Measurements from ENCODE around the gene ID3. TPM values are rescaled to one million over a fixed set of nuclear protein-coding genes. Genes with fewer than 3 reads are reported as not detected.
A peak's percentile ranks its signal among the peaks of the same experiment; 100 is the strongest.

Gene ID3
- total and polyA plus RNA-seq, 2 of the 8 experiments (the other 6 are each of a cell fraction or from before 2014, with no cell fraction given) = 240 to 304 TPM

GRCh38 chr1:23581219-23581618 lies 21.9 kb upstream of the ID3 start:
- Histone ChIP-seq H3K36me3 (ENCODE audit: control insufficient read depth in 2 of 4, insufficient read depth in 4 of 4, low read length in 3 of 4) (no peaks in the 10 kb centered on the region), H4K91ac (replicated peaks; ENCODE audit: insufficient read length, low read length) (no peak overlapping the region), H3K79me1 (ENCODE audit: low read depth, low read length) (no peaks in the 10 kb centered on the region), H3K9ac (replicated peaks in 1 of 4; ENCODE audit: extremely low read depth in 1 of 4, low read depth in 3 of 4, low read length in 3 of 4) (no peak overlapping the region), H3K14ac (ENCODE audit: insufficient read length) (no peak overlapping the region), H3K18ac (ENCODE audit: extremely low read depth, low read length) (peak overlapping the region; percentile 60; the same call in 1 of the 2 replicates), H3K4me3 (ENCODE audit: extremely low read depth in 1 of 4, insufficient read depth in 2 of 4, low read depth in 3 of 4, low read length in 4 of 4) (no peak overlapping the region), H3K4ac (replicated peaks; ENCODE audit: insufficient read length, low read depth, low read length) (no peak overlapping the region), H4K8ac (ENCODE audit: extremely low read depth, insufficient read depth, low read length) (no peak overlapping the region), H4K20me1 (replicated peaks in 1 of 2; ENCODE audit: control insufficient read depth in 1 of 2, insufficient read depth in 2 of 2, low read length in 2 of 2) (no peaks in the 10 kb centered on the region), H3K9me3 (ENCODE audit: insufficient read depth in 2 of 2, low read depth in 1 of 2, low read length in 1 of 2) (no peaks in the 10 kb centered on the region), H2BK20ac (ENCODE audit: low read length) (no peak overlapping the region), H3K4me2 (ENCODE audit: insufficient read depth in 1 of 2, low read depth in 2 of 2, low read length in 2 of 2) (no peak overlapping the region), H2BK120ac (replicated peaks; ENCODE audit: low read depth, low read length) (no peak overlapping the region), H2AK5ac (ENCODE audit: low read depth, low read length) (0 out of 2 replicates have a peak overlapping the region, but pooled peaks have one; percentile 39), H3K4me1 (replicated peaks in 1 of 4; ENCODE audit: control insufficient read depth in 3 of 4, insufficient read depth in 4 of 4, low read length in 3 of 4) (peaks cover 2 to 6% (median 3%) of the 10 kb centered on the region in 4 experiments; a peak in 4 of 7 replicates), H3K56ac (replicated peaks; ENCODE audit: insufficient read length, low read depth, low read length) (no peak overlapping the region), H2AFZ (ENCODE audit: low read length) (no peak overlapping the region), H4K5ac (ENCODE audit: insufficient read length, low read depth, low read length) (no peak overlapping the region), H2BK12ac (ENCODE audit: low read depth, low read length) (peak overlapping the region; percentile 54), H3K27me3 (replicated peaks in 1 of 4; ENCODE audit: control insufficient read depth in 3 of 4, extremely low read depth in 1 of 4, insufficient read depth in 3 of 4, low read length in 3 of 4) (no peaks in the 10 kb centered on the region), H3K23me2 (ENCODE audit: low read depth, low read length) (no peaks in the 10 kb centered on the region), H2BK5ac (ENCODE audit: low read depth, low read length) (peak overlapping the region; percentile 60; the same call in 1 of the 2 replicates), H3K27ac (ENCODE audit: low read depth, low read length) (no peak overlapping the region), H3K79me2 (ENCODE audit: control insufficient read depth in 1 of 2, insufficient read depth in 2 of 2, low read length in 2 of 2) (no peaks in the 10 kb centered on the region), H3K23ac (ENCODE audit: insufficient read length) (no peak overlapping the region), H2BK15ac (ENCODE audit: low read length) (peak overlapping the region; percentile 72; the same call in 1 of the 2 replicates)
- ChIA-PET POLR2A (ENCODE audit: partially characterized antibody) (interaction anchor here (0.6 to 2.2 kb wide), 7 partner anchors 12 to 804 kb away, joined by 3 to 9 read pairs (median 4); partner anchors contain the start of gene ID3), CTCF (ENCODE audit: partially characterized antibody) (interaction anchor here (0.7 to 1.7 kb wide), 7 partner anchors 10 to 84 kb away, joined by 3 to 7 read pairs (median 4); no protein-coding TSS in a partner anchor)
- 87% methylated on average over 8 of the region's 8 CpGs; no CpG with 5 or more reads in 1 of the 2 experiments for WGBS, 2 experiments (ENCODE audit: extremely low coverage in 1 of 2, insufficient coverage in 1 of 2, insufficient read length in 1 of 2, insufficient replicate concordance in 2 of 2, low coverage in 1 of 2, low lambda C conversion rate in 2 of 2, missing lambda C conversion rate in 1 of 2)
- DNase-seq (ENCODE audit: low read depth in 1 of 2, low spot score in 2 of 2) (no peak), FAIRE-seq (no peak)
- TF ChIP-seq POU5F1 (IDR thresholded peaks at IDR 0.05; ENCODE audit: low read depth, low read length) (no peak), SAP30 (IDR thresholded peaks at IDR 0.05; ENCODE audit: insufficient read depth, insufficient replicate concordance, low read length) (no peak), SP2 (IDR thresholded peaks at IDR 0.05; ENCODE audit: low read length) (no peak), ZNF274 (IDR thresholded peaks at IDR 0.05; ENCODE audit: borderline replicate concordance, extremely low read depth, low read length) (no peak), HDAC6 (IDR thresholded peaks at IDR 0.05; ENCODE audit: low read depth, low read length) (no peak), CBX8 (IDR thresholded peaks at IDR 0.05; ENCODE audit: borderline replicate concordance, low read depth, low read length) (no peak)

All from H1 (cell line).